Activated naive CD4-positive, alpha-beta T cell treated with anti-CD3 and anti-CD28 coated beads, Interleukin-2, amount 10 ng/mL, durations not matched to agents 7 days and 5 days (primary cell): ENCODE measurements around the gene FAM228B.
A peak's percentile ranks its signal among the peaks of the same experiment; 100 is the strongest.

Experiments
- CTCF ChIA-PET: fragments of 350-600 bp; sonication (Branson Sonifier 250); formaldehyde crosslinking; loops from one replicate; lab custom pipeline; 2021; ENCODE audit warnings: antibody characterized with exemption; lab: Charles Lee
- DNase-seq: peaks from one replicate; pipeline ENCODE4 v3.0.0-alpha.2; 2020
- H3K27ac Mint-ChIP-seq: one replicate; pipeline ENCODE4 v1.8.0; 2021; ENCODE audit warnings: mild to moderate bottlenecking, moderate library complexity, mixed read lengths
- H3K27me3 Mint-ChIP-seq: one replicate; pipeline ENCODE4 v1.8.0; 2021; ENCODE audit warnings: mild to moderate bottlenecking, mixed read lengths
- H3K36me3 Mint-ChIP-seq: one replicate; pipeline ENCODE4 v1.8.0; 2021; ENCODE audit warnings: mixed read lengths
- H3K4me1 Mint-ChIP-seq: one replicate; pipeline ENCODE4 v1.8.0; 2021; ENCODE audit warnings: mixed read lengths
- H3K4me3 Mint-ChIP-seq: one replicate; pipeline ENCODE4 v1.8.0; 2021; ENCODE audit warnings: mild to moderate bottlenecking, moderate library complexity, mixed read lengths
- H3K9me3 Mint-ChIP-seq: one replicate; pipeline ENCODE4 v1.8.0; 2021; ENCODE audit warnings: mixed read lengths

FAM228B gene

GRCh38 chr2:24158131-24158530 is 34.9 kb downstream of the FAM228B start:
- CTCF ChIA-PET, result no interaction called here
- no peaks in the 10 kb centered on the region for H3K36me3 Mint-ChIP-seq
- H3K4me3 Mint-ChIP-seq, result no peak overlapping the region
- H3K9me3 Mint-ChIP-seq, result no peaks in the 10 kb centered on the region
- DNase-seq, result no peak
- H3K27me3 Mint-ChIP-seq, result peaks cover 3% of the 10 kb centered on the region
- no peak overlapping the region for H3K27ac Mint-ChIP-seq
- H3K4me1 Mint-ChIP-seq, result no peaks in the 10 kb centered on the region

- CTCF ChIA-PET, result no interaction called here
- no peaks in the 10 kb centered on the region for H3K9me3 Mint-ChIP-seq
- no peaks in the 10 kb centered on the region for H3K36me3 Mint-ChIP-seq
- H3K4me3 Mint-ChIP-seq, result no peak overlapping the region
- H3K4me1 Mint-ChIP-seq, result no peaks in the 10 kb centered on the region
- DNase-seq, result no peak
- H3K27me3 Mint-ChIP-seq, result peaks cover 7% of the 10 kb centered on the region
- H3K27ac Mint-ChIP-seq, result no peak overlapping the region
Observed at GRCh38 chr2:24159708-24160107, 36.4 kb downstream of the FAM228B start.

GRCh38 chr2:24160761-24161160 is 37.5 kb downstream of the FAM228B start:
- DNase-seq, result no peak
- H3K27ac Mint-ChIP-seq, result no peak overlapping the region
- no peaks in the 10 kb centered on the region for H3K9me3 Mint-ChIP-seq
- H3K4me1 Mint-ChIP-seq, result no peaks in the 10 kb centered on the region
- no peaks in the 10 kb centered on the region for H3K36me3 Mint-ChIP-seq
- H3K27me3 Mint-ChIP-seq, result peaks cover 9% of the 10 kb centered on the region
- H3K4me3 Mint-ChIP-seq, result no peak overlapping the region
- CTCF ChIA-PET, result interaction anchor here (1.0 kb wide), 1 partner anchor 10 kb away, joined by 4 read pairs; no protein-coding TSS in a partner anchor

GRCh38 chr2:24162494-24162893 is 39.2 kb downstream of the FAM228B start:
- Mint-ChIP-seq H3K27me3 (peaks cover 13% of the 10 kb centered on the region), H3K9me3 (no peaks in the 10 kb centered on the region), H3K4me1 (no peaks in the 10 kb centered on the region), H3K36me3 (no peaks in the 10 kb centered on the region), H3K27ac (no peak overlapping the region), H3K4me3 (no peak overlapping the region)
- no peak for DNase-seq
- CTCF ChIA-PET, result interaction anchor here (0.6 to 1.5 kb wide), 3 partner anchors 12 to 336 kb away, joined by 3 to 6 read pairs (median 4); partner anchors contain the start of gene TP53I3

DNA sequence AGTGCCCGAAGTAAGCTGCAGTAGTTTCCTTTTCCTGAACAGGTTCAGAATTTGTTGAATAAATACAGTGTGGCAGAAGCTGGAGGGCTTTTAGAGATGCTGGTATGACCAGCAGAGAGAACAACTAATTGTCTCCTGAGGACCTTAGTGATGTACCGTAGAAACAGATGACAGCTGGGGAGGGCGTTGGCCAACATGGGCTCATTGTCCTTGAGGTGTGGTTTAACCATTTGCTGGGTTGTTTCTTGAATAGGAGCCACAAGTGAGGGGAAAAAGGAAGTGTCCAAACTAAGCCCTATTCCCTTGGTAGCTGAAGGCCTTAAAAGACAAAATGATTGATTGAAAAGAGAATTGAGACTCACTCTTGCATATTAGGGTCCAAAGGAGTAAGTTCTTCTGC is 39.9 kb downstream of the FAM228B start:
- Mint-ChIP-seq H3K9me3 (no peaks in the 10 kb centered on the region), H3K4me1 (no peaks in the 10 kb centered on the region), H3K4me3 (no peak overlapping the region), H3K27me3 (peaks cover 16% of the 10 kb centered on the region), H3K36me3 (no peaks in the 10 kb centered on the region), H3K27ac (no peak overlapping the region)
- no peak for DNase-seq
- CTCF ChIA-PET, result interaction anchor here (0.6 to 1.5 kb wide), 5 partner anchors 10 to 337 kb away, joined by 3 to 10 read pairs (median 4); partner anchors contain the start of genes ATAD2B and TP53I3

GRCh38 chr2:24163601-24164000 is 40.3 kb downstream of the FAM228B start:
- Mint-ChIP-seq H3K4me3 (no peak overlapping the region), H3K4me1 (no peaks in the 10 kb centered on the region), H3K27ac (no peak overlapping the region), H3K36me3 (no peaks in the 10 kb centered on the region), H3K9me3 (no peaks in the 10 kb centered on the region), H3K27me3 (peaks cover 17% of the 10 kb centered on the region)
- CTCF ChIA-PET, result interaction anchor here (0.8 to 1.5 kb wide), 6 partner anchors 10 to 339 kb away, joined by 3 to 10 read pairs (median 4); partner anchors contain the start of genes ATAD2B and TP53I3
- no peak for DNase-seq

- Mint-ChIP-seq H3K9me3 (no peaks in the 10 kb centered on the region), H3K4me3 (no peak overlapping the region), H3K27me3 (peaks cover 19% of the 10 kb centered on the region), H3K4me1 (no peaks in the 10 kb centered on the region), H3K36me3 (no peaks in the 10 kb centered on the region), H3K27ac (no peak overlapping the region)
- CTCF ChIA-PET, result interaction anchor here (0.6 to 1.5 kb wide), 7 partner anchors 9 to 908 kb away, joined by 3 to 10 read pairs (median 3); partner anchors contain the start of gene ATAD2B
- peak; percentile 62 for DNase-seq
Observed at GRCh38 chr2:24164416-24164973, 41.2 kb downstream of the FAM228B start.

GRCh38 chr2:24169023-24169422 is 45.8 kb downstream of the FAM228B start:
- Mint-ChIP-seq H3K27me3 (peaks cover 29% of the 10 kb centered on the region), H3K36me3 (no peaks in the 10 kb centered on the region), H3K4me1 (no peaks in the 10 kb centered on the region), H3K4me3 (no peak overlapping the region), H3K9me3 (no peaks in the 10 kb centered on the region), H3K27ac (no peak overlapping the region)
- no peak for DNase-seq
- CTCF ChIA-PET, result no interaction called here

- H3K4me3 Mint-ChIP-seq, result no peak within 1 kb of the TSS
- H3K36me3 Mint-ChIP-seq, result no peaks in the 10 kb centered on the region
- CTCF ChIA-PET, result interaction anchor here (1.1 to 1.5 kb wide), 2 partner anchors 26 to 32 kb away, joined by 3 read pairs; no protein-coding TSS in a partner anchor
- H3K27me3 Mint-ChIP-seq, result peaks cover 28% of the 10 kb centered on the region
- no peak within 1 kb of the TSS for H3K27ac Mint-ChIP-seq
- no peak for DNase-seq
- H3K9me3 Mint-ChIP-seq, result no peaks in the 10 kb centered on the region
- H3K4me1 Mint-ChIP-seq, result peaks cover 11% of the 10 kb centered on the region
Observed at GRCh38 chr2:24174851-24175277, 51.6 kb downstream of the FAM228B start, which contains the start of gene FAM228A. Gene FAM228A, plus strand, starts transcription at chr2:24175053. Its CDS starts 428 bp downstream, at chr2:24175481.

GRCh38 chr2:24175631-24176187 is 52.4 kb downstream of the FAM228B start:
- no peak for DNase-seq
- Mint-ChIP-seq H3K36me3 (no peaks in the 10 kb centered on the region), H3K27ac (no peak overlapping the region), H3K4me1 (peaks cover 11% of the 10 kb centered on the region), H3K9me3 (no peaks in the 10 kb centered on the region), H3K27me3 (peaks cover 28% of the 10 kb centered on the region), H3K4me3 (no peak overlapping the region)
- CTCF ChIA-PET, result interaction anchor here (1.2 kb wide), 1 partner anchor 92 kb away, joined by 4 read pairs; the partner anchor contains the start of gene TP53I3

- H3K4me3 Mint-ChIP-seq, result no peak overlapping the region
- peaks cover 28% of the 10 kb centered on the region for H3K27me3 Mint-ChIP-seq
- no peak overlapping the region for H3K27ac Mint-ChIP-seq
- H3K9me3 Mint-ChIP-seq, result no peaks in the 10 kb centered on the region
- peaks cover 11% of the 10 kb centered on the region for H3K4me1 Mint-ChIP-seq
- CTCF ChIA-PET, result interaction anchor here (1.2 kb wide), 1 partner anchor 92 kb away, joined by 4 read pairs; the partner anchor contains the start of gene TP53I3
- no peaks in the 10 kb centered on the region for H3K36me3 Mint-ChIP-seq
- DNase-seq, result no peak
Observed at GRCh38 chr2:24176326-24176725, 53.1 kb downstream of the FAM228B start.

DNA sequence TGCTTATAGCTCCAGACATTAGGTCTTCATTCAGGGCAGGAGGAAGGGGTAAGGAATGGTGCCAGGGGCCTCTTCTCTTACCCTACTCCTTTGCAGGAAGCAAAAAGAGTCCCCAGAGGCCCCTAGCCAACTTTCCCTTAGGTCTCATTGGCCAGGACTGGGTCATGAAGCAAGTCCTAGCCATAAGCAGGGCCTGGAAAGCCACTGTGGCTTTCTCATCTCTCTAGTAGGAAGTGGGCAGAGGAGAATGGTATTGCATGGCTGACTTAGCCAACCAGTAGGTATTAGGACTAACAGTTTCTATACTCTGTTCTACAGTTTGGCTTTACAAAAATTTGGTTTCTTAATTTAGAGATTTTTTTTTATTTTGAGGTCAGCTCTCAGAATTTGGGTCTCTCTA is 56.4 kb downstream of the FAM228B start:
- Mint-ChIP-seq H3K27me3 (peaks cover 13% of the 10 kb centered on the region), H3K9me3 (no peaks in the 10 kb centered on the region), H3K36me3 (no peaks in the 10 kb centered on the region), H3K4me1 (peaks cover 11% of the 10 kb centered on the region), H3K4me3 (no peak overlapping the region), H3K27ac (no peak overlapping the region)
- no peak for DNase-seq
- CTCF ChIA-PET, result interaction anchor here (0.6 to 0.8 kb wide), 2 partner anchors 14 to 49 kb away, joined by 3 read pairs; no protein-coding TSS in a partner anchor

DNA sequence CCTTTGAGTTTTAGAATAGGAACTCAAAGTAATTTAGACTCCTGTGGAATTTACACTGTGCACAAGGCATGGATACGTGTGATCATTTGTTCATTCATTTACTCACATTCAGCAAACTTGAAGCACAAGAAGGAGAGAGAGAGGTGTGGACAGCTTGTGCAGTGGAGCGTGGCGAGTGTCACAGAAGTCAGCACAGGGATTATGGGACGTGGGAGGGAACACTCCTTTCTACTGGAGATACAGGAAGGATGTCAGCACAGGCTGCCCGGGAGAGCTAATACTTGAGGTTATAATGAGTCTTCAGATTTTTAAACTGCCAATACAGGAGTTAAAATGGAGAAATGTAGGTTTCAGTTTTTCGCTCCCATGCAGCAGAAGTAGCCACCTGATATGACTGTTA is 58.6 kb downstream of the FAM228B start:
- H3K36me3 Mint-ChIP-seq, result no peaks in the 10 kb centered on the region
- DNase-seq, result no peak
- peaks cover 4% of the 10 kb centered on the region for H3K27me3 Mint-ChIP-seq

DNA sequence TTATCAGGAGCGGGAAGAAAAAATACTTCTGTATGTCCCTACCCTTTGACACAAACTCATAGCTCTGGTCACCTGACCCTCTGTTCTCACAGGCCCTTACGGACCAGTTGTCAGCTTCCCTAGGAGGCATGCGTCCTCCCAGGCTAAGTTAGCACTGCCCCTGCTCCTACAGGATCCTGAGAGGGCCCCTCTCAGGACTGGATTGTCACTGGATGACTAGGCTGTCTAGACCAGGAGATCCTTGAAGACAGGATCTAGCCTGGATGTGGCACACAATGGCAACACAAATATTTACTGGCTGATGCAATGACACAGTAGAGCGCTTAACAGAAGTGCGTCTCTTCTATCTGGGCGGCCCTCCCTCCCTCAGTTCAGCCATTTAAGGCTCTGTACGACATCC is 59.2 kb downstream of the FAM228B start:
- CTCF ChIA-PET, result no interaction called here
- Mint-ChIP-seq H3K4me3 (no peak overlapping the region), H3K9me3 (no peaks in the 10 kb centered on the region), H3K36me3 (no peaks in the 10 kb centered on the region), H3K27ac (no peak overlapping the region), H3K27me3 (no peaks in the 10 kb centered on the region), H3K4me1 (peaks cover under 1% of the 10 kb centered on the region)
- DNase-seq, result no peak

More for the DNA sequence above, 58.6 kb downstream of the FAM228B start:
- CTCF ChIA-PET, result no interaction called here
- Mint-ChIP-seq H3K4me3 (no peak overlapping the region), H3K9me3 (no peaks in the 10 kb centered on the region), H3K27ac (no peak overlapping the region), H3K4me1 (peaks cover 5% of the 10 kb centered on the region)
